HG02763 (cell line): ENCODE results near the gene ARHGAP42.

Experiments
- ATAC-seq: cut with Tn5 transposase; IDR thresholded peaks from one replicate; pipeline ENCODE4 v1.9.1; 2021; ENCODE audit warnings: mild to moderate bottlenecking, moderate library complexity; ENCODE audit not compliant: unreplicated experiment

Gene ARHGAP42

DNA sequence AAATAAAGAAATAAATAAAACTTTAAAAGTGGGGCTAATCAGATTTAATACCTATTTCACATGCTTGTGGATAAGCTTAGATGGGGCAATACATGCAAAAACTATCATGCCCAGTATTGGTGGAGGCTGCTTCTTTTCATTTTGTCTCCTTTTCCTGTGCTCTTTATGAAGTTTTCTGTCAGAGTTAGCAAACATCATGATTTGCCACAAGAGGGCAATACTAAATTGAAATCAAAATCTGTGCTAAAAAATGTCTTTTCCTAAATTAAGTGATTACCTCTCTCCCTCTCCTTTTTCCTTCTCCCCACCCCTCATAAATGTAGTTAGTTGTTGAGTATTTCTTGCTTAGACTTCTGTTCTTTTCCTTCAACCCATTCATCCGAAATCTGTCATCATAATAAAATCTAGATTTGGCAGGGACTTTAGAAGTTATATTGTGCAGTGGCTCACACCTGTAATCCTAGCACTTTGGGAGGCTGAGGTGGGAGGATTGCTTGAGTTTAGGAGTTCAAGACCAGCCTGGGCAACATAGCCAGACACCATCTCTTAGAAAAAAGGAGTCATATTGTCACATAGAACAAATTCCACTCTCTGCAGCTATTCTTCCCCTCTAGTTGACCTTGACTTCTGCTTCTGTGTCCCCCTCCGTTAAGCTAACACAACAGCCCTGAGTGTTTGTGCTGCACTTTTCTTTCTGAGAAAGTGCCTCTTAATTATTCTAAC is 4.7 kb upstream of the ARHGAP42 start:
- ATAC-seq: no peak

DNA sequence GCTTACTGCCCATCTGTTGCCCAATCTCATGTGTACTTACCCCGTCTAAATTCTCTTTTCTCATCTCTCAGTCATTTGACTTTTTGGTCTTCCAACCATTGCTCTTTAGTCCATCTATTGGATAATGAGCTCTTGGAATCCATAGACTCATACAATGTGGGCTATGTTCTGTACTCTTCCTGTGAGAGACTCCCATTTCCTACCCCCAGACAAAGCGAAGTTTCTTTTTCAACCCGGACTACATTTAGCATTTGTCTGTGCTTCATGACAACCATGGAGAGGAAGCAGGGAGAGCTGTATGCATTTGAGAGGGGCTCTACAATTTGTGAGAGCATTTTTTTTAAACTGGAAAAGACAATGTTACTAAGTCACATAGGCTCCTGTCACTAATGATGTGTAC is 4.0 kb upstream of the ARHGAP42 start:
- ATAC-seq: no peak

GRCh38 chr11:100684101-100685065 is 2.7 kb upstream of the ARHGAP42 start:
- ATAC-seq: peak; percentile 31

GRCh38 chr11:100686476-100687053 is 523 bp upstream of the ARHGAP42 start:
- ATAC-seq: no peak

DNA sequence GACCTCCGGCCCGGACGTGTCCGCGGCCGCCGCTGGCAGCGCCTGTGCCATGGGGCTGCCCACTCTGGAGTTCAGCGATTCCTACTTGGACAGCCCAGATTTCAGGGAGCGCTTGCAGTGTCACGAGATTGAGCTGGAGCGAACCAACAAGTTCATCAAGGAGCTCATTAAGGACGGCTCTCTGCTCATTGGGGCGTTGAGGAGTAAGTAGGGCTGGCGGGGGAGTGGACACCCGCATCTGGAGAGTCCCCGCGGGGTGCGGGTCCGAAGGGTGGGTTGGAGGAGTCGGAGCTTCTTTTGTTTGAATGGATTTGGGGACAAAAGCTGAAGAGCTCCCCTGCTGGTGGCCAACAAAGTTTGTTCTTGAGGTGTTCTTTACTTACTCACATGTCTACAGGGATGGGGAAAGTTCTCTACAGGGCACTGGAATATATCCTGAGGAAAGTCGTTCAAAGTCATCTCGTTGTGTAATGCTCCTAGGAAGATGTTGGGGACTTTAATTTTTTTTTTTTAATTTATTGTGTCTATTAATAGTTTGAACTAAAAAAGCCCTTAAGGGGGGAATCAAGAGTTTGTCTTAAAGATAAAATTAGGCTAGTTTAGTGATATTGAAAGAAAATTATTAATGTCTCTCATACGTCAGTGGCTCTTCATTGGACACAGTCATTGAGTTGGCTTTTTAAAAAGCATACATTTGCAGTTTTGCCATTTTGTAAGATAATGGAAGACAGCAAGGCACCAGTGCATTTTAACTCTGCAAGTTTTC is 725 bp downstream of the ARHGAP42 start:
- ATAC-seq: peak; percentile 59

DNA sequence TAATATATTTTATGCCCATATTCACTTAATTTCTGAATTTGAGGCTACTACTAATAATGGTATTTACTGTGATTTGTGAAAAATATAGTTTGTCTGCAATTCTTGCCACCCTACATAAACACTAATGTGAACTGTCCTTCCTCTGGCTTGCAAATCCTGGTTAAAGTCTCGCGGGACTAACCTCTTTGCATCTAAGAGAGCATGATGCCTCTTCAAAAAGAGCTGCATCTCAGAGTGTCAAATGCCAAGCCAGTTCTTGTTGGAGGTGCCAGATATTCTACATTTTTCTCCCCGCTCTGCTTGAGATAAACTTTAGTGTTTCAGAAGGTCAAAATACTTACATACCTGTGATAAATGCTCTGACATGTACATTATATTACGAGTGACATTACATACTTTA is 2.1 kb downstream of the ARHGAP42 start:
- no peak for ATAC-seq

DNA sequence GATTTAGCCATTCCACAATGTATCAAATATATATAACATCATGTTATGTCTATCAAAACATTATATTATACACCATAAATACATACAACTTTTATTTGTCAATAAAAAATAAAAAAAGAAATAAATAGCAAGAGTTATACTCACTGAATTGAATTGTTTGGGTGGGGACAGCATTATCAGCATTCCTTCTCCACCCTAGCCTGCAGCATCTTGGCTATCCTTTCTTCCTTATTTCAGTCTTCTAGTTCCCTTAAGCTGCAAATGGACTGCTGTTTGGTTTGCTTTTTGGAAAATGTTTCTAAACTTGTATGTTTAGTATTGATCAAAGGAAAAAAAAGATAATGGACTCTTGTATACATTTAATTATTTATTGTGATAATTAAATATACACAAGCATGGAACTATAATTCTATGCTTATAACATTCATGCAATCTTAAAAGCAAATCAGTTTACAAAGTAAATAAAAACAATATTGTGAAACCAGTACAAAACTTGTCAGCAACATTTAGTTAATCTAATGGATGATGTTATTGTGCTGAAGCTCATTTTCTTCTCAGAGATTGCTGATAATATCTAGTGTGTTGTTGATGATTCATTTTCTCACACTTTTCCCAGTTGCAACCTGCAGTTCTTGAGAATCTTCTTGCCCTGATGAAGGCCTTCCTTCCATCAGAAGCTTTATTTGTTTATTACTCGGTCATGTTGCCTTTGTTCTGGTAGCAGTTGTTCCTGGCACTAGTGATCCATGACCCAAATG is 5.0 kb downstream of the ARHGAP42 start:
- no peak for ATAC-seq

DNA sequence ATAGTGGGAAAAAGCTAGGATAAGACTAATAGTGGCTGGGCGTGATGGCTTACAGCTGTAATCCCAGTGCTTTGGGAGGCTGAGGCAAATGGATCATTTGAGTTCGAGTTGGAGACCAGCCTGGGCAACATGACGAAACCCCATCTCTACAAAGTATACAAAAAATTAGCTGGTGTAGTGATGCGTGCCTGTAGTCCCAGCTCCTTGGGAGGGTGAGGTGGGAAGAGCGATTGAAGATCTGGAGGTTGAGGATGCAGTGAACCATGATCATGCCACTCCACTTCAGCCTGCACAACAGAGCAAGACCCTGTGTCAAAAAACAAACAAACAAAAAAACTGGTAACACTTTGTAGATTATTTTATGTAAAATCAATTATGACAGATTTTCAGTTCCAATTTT is 8.8 kb downstream of the ARHGAP42 start:
- ATAC-seq: no peak

DNA sequence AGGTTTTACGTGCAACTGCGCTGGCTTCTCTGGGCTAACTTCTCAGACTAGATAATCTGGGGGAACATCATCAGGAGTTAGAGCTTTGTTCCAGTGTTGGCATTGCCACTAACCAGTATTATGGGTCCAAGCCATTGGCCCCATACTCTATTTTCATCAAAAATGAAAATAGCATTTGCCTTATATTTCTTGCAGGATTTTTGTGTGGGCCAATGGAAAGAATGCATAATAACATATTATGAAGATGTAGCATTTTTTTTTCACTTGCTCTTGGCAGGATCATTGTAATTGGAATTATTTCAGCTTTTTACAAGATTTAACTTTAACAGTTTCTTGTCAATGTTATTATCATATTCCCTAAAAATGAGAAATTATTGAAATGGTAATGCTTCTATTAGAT is 16.1 kb downstream of the ARHGAP42 start:
- no peak for ATAC-seq

- no peak for ATAC-seq
These were observed 16.9 kb downstream of the ARHGAP42 start for GRCh38 chr11:100703801-100704575.

GRCh38 chr11:100705447-100705846 is 18.4 kb downstream of the ARHGAP42 start:
- ATAC-seq: no peak

- peak; percentile 66 for ATAC-seq
These were observed 19.1 kb downstream of the ARHGAP42 start for GRCh38 chr11:100706179-100706578.

GRCh38 chr11:100709233-100709957 is 22.3 kb downstream of the ARHGAP42 start:
- peak; percentile 58 for ATAC-seq

- no peak for ATAC-seq
These were observed 24.9 kb downstream of the ARHGAP42 start for GRCh38 chr11:100711984-100712383.

DNA sequence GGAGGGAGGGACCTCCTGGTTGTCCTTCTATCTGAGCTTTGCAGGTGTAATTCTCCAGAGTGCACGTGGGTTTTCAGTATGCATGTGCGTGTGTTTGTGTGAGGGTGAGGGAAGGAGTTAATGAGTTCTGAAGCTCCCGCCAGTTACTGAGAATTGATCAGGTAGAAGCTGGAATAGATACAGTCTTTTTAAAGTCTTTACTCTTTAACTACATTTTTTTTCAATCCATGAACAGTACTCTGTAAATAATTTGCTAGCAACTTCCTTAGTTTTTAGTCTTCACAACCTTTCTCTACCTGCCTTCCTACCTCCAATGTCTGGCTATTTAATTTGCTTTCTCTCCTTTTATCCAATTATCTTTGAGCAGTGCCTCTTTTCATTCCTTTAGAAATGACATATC is 25.5 kb downstream of the ARHGAP42 start:
- no peak for ATAC-seq

- ATAC-seq: no peak
These were observed 28.2 kb downstream of the ARHGAP42 start for GRCh38 chr11:100715165-100715761.

GRCh38 chr11:100716838-100717237 is 29.8 kb downstream of the ARHGAP42 start:
- ATAC-seq: no peak

DNA sequence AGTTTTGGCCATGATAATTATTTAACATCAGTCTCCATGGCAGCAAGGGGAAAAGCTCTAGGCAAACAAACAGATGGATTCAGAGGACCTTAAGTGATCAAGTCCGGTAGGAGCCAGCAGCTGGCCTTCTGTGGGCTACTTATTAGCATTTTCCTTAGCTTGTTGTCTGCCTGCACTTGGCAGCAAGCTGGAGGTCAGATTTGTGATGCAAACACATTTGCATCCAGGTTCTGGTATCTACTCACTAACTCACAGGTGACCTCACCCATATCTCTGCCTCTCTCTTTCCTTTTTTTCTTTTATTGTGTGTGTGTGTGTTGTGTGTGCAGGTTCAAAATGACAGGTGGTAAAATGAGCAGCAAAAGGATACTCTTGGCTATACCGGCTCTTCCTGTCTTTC is 32.3 kb downstream of the ARHGAP42 start:
- ATAC-seq: no peak
